Measurements from ENCODE around the gene ALLC.

- TF ChIP-seq, protein P1, sequence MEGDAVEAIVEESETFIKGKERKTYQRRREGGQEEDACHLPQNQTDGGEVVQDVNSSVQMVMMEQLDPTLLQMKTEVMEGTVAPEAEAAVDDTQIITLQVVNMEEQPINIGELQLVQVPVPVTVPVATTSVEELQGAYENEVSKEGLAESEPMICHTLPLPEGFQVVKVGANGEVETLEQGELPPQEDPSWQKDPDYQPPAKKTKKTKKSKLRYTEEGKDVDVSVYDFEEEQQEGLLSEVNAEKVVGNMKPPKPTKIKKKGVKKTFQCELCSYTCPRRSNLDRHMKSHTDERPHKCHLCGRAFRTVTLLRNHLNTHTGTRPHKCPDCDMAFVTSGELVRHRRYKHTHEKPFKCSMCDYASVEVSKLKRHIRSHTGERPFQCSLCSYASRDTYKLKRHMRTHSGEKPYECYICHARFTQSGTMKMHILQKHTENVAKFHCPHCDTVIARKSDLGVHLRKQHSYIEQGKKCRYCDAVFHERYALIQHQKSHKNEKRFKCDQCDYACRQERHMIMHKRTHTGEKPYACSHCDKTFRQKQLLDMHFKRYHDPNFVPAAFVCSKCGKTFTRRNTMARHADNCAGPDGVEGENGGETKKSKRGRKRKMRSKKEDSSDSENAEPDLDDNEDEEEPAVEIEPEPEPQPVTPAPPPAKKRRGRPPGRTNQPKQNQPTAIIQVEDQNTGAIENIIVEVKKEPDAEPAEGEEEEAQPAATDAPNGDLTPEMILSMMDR (IDR thresholded peaks at IDR 0.05) = no peak
- TF ChIP-seq POLR2A (IDR thresholded peaks at IDR 0.05) = no peak
Measured at GRCh38 chr2:3696545-3696944, 38.5 kb downstream of the ALLC start.
